Caco-2 (cell line): Measurements from ENCODE around the gene HLA-A. TPM values are rescaled to one million over a fixed set of nuclear protein-coding genes. Genes with fewer than 3 reads are reported as not detected.

Experiments
- BruUV-seq: library from RNA; stranded (reverse); fragments of 400-500 nt; replicated peaks from 2 replicates; lab custom pipeline; 2021; lab: Mats Ljungman, UMichigan
- CTCF ChIA-PET: fragments of 300-600 bp; sonication (Branson Sonifier 250); formaldehyde crosslinking; loops from one replicate; lab custom pipeline; 2022; ENCODE audit warnings: antibody characterized with exemption; lab: Charles Lee
- POLR2A ChIA-PET: fragments of 300-600 bp; sonication (Branson Sonifier 250); formaldehyde crosslinking; loops from one replicate; lab custom pipeline; 2022; ENCODE audit warnings: antibody characterized with exemption; lab: Charles Lee
- DNase-seq, 2 experiments: peaks; one replicate each; pipeline versions ENCODE4 v3.0.0 to v3.0.0-alpha.2; 2020 to 2022
- H3K27me3 ChIP-seq: replicated peaks from 2 replicates; pipeline ENCODE4 v1.6.0; 2011; ENCODE audit warnings: low read length; ENCODE audit not compliant: control insufficient read depth, insufficient read depth
- H3K36me3 ChIP-seq: 2 replicates; pipeline ENCODE4 v1.5.1; 2011; ENCODE audit warnings: low read length; ENCODE audit not compliant: control insufficient read depth, insufficient read depth
- H3K4me1 ChIP-seq: fragments of 250-450 bp; sonication (Bioruptor Pico); 2 replicates; pipeline ENCODE4 v1.5.1; 2020; ENCODE audit warnings: mild to moderate bottlenecking
- H3K4me3 ChIP-seq: 2 replicates; pipeline ENCODE4 v1.5.1; 2011; ENCODE audit warnings: low read depth, mild to moderate bottlenecking, control low read depth, low read length
- H3K9me3 ChIP-seq: fragments of 250-450 bp; sonication (Bioruptor Pico); 2 replicates; pipeline ENCODE4 v1.5.1; 2020; ENCODE audit warnings: mild to moderate bottlenecking, moderate library complexity
- H3K27ac Mint-ChIP-seq: one replicate; pipeline ENCODE4 v1.8.0; 2022; ENCODE audit warnings: mixed read lengths; ENCODE audit not compliant: unreplicated experiment
- H3K27me3 Mint-ChIP-seq: one replicate; pipeline ENCODE4 v1.8.0; 2022; ENCODE audit warnings: mixed read lengths; ENCODE audit not compliant: insufficient read depth, unreplicated experiment
- H3K36me3 Mint-ChIP-seq: one replicate; pipeline ENCODE4 v1.8.0; 2022; ENCODE audit warnings: mild to moderate bottlenecking, mixed read lengths; ENCODE audit not compliant: insufficient read depth, unreplicated experiment
- H3K4me1 Mint-ChIP-seq: one replicate; pipeline ENCODE4 v1.8.0; 2022; ENCODE audit warnings: low read depth, mixed read lengths; ENCODE audit not compliant: unreplicated experiment
- H3K4me3 Mint-ChIP-seq: one replicate; pipeline ENCODE4 v1.8.0; 2022; ENCODE audit warnings: mild to moderate bottlenecking, moderate library complexity, mixed read lengths; ENCODE audit not compliant: unreplicated experiment
- H3K9me3 Mint-ChIP-seq: one replicate; pipeline ENCODE4 v1.8.0; 2022; ENCODE audit warnings: mixed read lengths; ENCODE audit not compliant: unreplicated experiment
- intact Hi-C: fragments of 100-400 bp; cut with micrococcal nuclease; formaldehyde crosslinking; loops from one replicate; pipeline ENCODE4 v1.10.0; 2022; ENCODE audit not compliant: unreplicated experiment
- total RNA-seq: library from RNA; stranded (reverse); gene quantifications from 2 replicates; pipeline ENCODE4 v1.2.3, GENCODE V29; 2022
- TF ChIP-seq, protein P1 (sequence below), 2 experiments: fragments of 200-600 bp in 1 of 2; IDR thresholded peaks; 1 replicate in 1 of 2; 2 replicates in 1 of 2; pipeline versions ENCODE4 v1.5.1 to v1.8.0; 2011 to 2022; ENCODE audit warnings: antibody characterized with exemption in 1 of 2, control low read depth in 1 of 2, inconsistent platforms in 1 of 2, low read depth in 1 of 2, low read length in 1 of 2, mild to moderate bottlenecking in 1 of 2, moderate library complexity in 1 of 2; ENCODE audit not compliant: insufficient read depth in 1 of 2, severe bottlenecking in 1 of 2, unreplicated experiment in 1 of 2

The HLA-A gene
- total RNA-seq, 1 experiment from 2014 or later, result 198 TPM

DNA sequence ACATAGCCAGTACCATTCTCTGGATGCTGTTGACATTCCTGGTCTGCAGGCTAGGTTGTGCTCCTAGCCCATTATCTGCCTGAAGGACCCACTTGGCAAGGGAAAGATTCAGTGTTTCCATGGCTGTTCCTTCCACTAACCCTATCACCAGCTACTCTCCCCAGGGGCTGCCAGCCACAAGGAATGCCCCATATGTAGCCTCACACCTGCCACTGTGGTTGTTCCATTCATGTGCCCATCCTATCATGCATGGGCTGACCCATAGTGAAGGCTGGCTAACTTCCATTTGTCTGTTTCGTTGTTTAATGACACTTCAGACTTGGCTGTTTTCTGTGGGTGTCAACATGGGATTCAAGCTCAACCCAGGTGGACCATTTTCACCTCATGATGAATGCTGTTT, 25.6 kb upstream of the HLA-A start:
- Histone ChIP-seq H3K9me3 (no peaks in the 10 kb centered on the region), H3K36me3 (no peaks in the 10 kb centered on the region), H3K27me3 (no peaks in the 10 kb centered on the region), H3K4me1 (no peaks in the 10 kb centered on the region), H3K4me3 (no peak overlapping the region)
- CTCF ChIA-PET, result no interaction called here
- no peak for DNase-seq
- Mint-ChIP-seq H3K36me3 (no peaks in the 10 kb centered on the region), H3K27ac (no peak overlapping the region), H3K4me3 (no peak overlapping the region), H3K9me3 (no peaks in the 10 kb centered on the region), H3K4me1 (no peaks in the 10 kb centered on the region), H3K27me3 (peaks cover 4% of the 10 kb centered on the region)
- intact Hi-C loops, result no loop called here
- no TSS peak for BruUV-seq
- POLR2A ChIA-PET, result no interaction called here
- TF ChIP-seq, protein P1, sequence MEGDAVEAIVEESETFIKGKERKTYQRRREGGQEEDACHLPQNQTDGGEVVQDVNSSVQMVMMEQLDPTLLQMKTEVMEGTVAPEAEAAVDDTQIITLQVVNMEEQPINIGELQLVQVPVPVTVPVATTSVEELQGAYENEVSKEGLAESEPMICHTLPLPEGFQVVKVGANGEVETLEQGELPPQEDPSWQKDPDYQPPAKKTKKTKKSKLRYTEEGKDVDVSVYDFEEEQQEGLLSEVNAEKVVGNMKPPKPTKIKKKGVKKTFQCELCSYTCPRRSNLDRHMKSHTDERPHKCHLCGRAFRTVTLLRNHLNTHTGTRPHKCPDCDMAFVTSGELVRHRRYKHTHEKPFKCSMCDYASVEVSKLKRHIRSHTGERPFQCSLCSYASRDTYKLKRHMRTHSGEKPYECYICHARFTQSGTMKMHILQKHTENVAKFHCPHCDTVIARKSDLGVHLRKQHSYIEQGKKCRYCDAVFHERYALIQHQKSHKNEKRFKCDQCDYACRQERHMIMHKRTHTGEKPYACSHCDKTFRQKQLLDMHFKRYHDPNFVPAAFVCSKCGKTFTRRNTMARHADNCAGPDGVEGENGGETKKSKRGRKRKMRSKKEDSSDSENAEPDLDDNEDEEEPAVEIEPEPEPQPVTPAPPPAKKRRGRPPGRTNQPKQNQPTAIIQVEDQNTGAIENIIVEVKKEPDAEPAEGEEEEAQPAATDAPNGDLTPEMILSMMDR (IDR thresholded peaks at IDR 0.05; ENCODE audit: insufficient read depth in 1 of 2, low read depth in 1 of 2, low read length in 1 of 2, severe bottlenecking in 1 of 2, unreplicated experiment in 1 of 2), result no peak

DNA sequence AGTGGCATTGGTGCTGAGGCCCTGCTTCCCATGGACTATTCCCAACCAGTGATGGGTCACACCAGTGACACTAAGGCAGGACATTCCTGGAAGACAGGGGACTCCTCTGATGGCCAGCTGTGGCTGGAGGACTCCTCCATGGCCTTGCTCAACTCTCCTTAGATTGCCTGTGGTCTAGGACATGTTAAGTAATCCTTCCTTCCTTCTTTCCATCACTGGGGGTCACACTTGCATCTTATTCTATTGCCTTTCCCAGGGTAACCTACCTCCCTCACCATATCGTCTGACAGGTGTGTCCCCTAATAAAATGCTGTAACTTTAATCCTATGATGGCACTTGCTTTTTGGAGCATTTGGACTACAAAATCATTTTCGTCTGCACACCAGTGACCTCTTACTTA, 24.5 kb upstream of the HLA-A start:
- peaks cover 4% of the 10 kb centered on the region for H3K27me3 Mint-ChIP-seq
- Histone ChIP-seq H3K27me3 (no peaks in the 10 kb centered on the region), H3K36me3 (no peaks in the 10 kb centered on the region), H3K4me1 (no peaks in the 10 kb centered on the region), H3K4me3 (no peak overlapping the region), H3K9me3 (no peaks in the 10 kb centered on the region)
- no peak overlapping the region for H3K4me3 Mint-ChIP-seq
- intact Hi-C loops, result no loop called here
- CTCF ChIA-PET, result no interaction called here
- H3K36me3 Mint-ChIP-seq, result no peaks in the 10 kb centered on the region
- H3K4me1 Mint-ChIP-seq, result no peaks in the 10 kb centered on the region
- BruUV-seq, result no TSS peak
- H3K9me3 Mint-ChIP-seq, result no peaks in the 10 kb centered on the region
- POLR2A ChIA-PET, result no interaction called here
- H3K27ac Mint-ChIP-seq, result no peak overlapping the region
- TF ChIP-seq, protein P1 (IDR thresholded peaks at IDR 0.05; ENCODE audit: insufficient read depth in 1 of 2, low read depth in 1 of 2, low read length in 1 of 2, severe bottlenecking in 1 of 2, unreplicated experiment in 1 of 2), result no peak
- DNase-seq, result no peak

DNA sequence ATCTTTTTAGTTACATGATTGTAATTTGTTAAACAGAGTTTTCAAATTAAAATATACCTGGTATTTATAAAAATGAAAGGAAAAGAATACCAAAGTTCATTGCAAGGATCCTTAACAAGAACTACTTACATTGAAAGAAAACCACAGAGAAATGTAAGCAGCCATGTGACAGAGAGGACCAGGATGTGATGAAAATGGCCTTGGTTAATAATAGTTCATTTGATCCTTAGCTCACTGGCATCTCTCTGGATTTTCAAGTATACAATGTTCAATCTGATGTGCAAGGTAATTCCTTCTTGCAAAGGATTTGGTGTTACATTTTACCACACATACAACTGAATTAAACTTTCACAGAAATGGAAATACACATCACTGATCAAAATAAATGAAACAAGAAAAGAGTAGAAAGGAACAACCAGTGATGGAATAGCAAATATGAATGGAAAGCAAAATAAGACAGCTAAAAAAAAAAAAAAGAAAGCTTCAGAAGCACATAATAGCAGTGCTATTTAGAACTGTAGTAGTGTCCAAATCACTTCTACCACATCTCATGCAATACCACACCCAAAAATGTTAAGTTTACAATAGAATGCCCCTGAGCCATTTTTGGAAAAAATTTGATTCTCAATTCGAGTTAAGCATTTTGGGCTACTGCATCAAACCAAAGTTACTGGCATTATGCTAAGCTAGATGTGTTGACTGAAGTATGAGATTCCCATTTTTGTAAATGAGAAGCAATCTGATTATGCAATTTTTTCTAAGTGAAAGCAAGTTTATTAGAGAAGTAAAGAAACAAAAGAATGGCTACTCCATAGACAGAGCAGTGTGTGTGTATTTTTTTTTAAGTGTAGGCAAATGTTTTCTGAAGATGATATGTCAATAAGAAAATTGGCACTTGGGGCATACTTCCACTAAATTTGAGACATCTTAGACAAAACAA, 22.6 kb upstream of the HLA-A start:
- TF ChIP-seq, protein P1 (IDR thresholded peaks at IDR 0.05; ENCODE audit: insufficient read depth in 1 of 2, low read depth in 1 of 2, low read length in 1 of 2, severe bottlenecking in 1 of 2, unreplicated experiment in 1 of 2), result no peak
- no peaks in the 10 kb centered on the region for H3K27me3 ChIP-seq
- DNase-seq, result no peak
- no peaks in the 10 kb centered on the region for H3K36me3 Mint-ChIP-seq
- H3K27me3 Mint-ChIP-seq, result peaks cover 4% of the 10 kb centered on the region
- no peaks in the 10 kb centered on the region for H3K4me1 ChIP-seq
- intact Hi-C loops, result no loop called here
- CTCF ChIA-PET, result no interaction called here
- H3K9me3 Mint-ChIP-seq, result no peaks in the 10 kb centered on the region
- no TSS peak for BruUV-seq
- peaks cover 3% of the 10 kb centered on the region for H3K4me1 Mint-ChIP-seq
- H3K27ac Mint-ChIP-seq, result no peak overlapping the region
- H3K4me3 Mint-ChIP-seq, result no peak overlapping the region
- no peaks in the 10 kb centered on the region for H3K36me3 ChIP-seq
- H3K4me3 ChIP-seq, result no peak overlapping the region
- POLR2A ChIA-PET, result interaction anchor here (0.5 kb wide), 1 partner anchor 305 kb away, joined by 3 read pairs; no protein-coding TSS in a partner anchor
- no peaks in the 10 kb centered on the region for H3K9me3 ChIP-seq
